ENCODE measurements around the gene SRRM5. TPM values are rescaled to one million over a fixed set of nuclear protein-coding genes. Genes with fewer than 3 reads are reported as not detected.

SRRM5 gene
- total and polyA plus RNA-seq, 2 experiments from 2014 or later: 0.24 to 0.27 TPM

DNA sequence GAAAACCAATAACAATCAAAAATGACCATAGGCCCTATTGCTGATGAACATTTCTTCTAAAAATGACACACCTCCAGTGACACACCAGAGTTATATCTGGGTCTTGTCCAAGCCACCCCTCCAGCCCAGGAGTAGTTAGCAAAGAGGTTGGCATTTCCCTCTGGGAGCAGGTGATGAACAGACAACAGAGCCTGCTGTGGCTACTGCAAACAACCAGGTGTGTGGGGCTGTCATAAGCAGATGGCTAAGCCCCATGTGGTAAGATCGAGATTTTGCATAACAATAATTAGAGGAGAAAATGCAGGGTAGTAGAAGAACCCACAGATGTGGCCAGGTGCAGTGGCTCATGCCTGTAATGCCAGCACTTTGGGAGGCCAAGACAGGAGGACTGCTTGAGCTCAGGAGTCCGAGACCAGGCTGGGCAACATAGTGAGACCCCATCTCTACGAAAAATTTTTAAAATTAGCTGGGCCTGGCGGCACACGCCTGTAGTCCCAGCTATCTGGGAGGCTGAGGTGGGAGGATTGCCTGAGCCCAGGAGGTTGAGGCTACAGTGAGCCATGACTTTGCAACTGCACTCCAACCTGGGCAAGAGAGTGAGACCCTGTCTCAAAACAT is 41.6 kb upstream of the SRRM5 start:
- H3K4me1 ChIP-seq (ENCODE audit: insufficient read depth): peaks cover 8% of the 10 kb centered on the region
- no peak overlapping the region for H3K27ac ChIP-seq
- H4K20me1 ChIP-seq (ENCODE audit: insufficient read depth, poor library complexity, severe bottlenecking): no peaks in the 10 kb centered on the region
- H3K36me3 ChIP-seq (replicated peaks; ENCODE audit: insufficient read depth, low read depth): no peaks in the 10 kb centered on the region
- H3K27me3 ChIP-seq: no peaks in the 10 kb centered on the region
- no peaks in the 10 kb centered on the region for H3K9me2 ChIP-seq (replicated peaks; ENCODE audit: insufficient read depth)
- DNase-seq (ENCODE audit: low spot score): no peak
- TF ChIP-seq, protein P1, sequence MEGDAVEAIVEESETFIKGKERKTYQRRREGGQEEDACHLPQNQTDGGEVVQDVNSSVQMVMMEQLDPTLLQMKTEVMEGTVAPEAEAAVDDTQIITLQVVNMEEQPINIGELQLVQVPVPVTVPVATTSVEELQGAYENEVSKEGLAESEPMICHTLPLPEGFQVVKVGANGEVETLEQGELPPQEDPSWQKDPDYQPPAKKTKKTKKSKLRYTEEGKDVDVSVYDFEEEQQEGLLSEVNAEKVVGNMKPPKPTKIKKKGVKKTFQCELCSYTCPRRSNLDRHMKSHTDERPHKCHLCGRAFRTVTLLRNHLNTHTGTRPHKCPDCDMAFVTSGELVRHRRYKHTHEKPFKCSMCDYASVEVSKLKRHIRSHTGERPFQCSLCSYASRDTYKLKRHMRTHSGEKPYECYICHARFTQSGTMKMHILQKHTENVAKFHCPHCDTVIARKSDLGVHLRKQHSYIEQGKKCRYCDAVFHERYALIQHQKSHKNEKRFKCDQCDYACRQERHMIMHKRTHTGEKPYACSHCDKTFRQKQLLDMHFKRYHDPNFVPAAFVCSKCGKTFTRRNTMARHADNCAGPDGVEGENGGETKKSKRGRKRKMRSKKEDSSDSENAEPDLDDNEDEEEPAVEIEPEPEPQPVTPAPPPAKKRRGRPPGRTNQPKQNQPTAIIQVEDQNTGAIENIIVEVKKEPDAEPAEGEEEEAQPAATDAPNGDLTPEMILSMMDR (IDR thresholded peaks at IDR 0.05; ENCODE audit: poor library complexity): no peak
- TF ChIP-seq EZH2phosphoT487 (IDR thresholded peaks at IDR 0.05; ENCODE audit: low read depth, severe bottlenecking, unreplicated experiment) (no peak), EZH2 (IDR thresholded peaks at IDR 0.05; ENCODE audit: borderline replicate concordance) (no peak)
- no peak overlapping the region for H3K4me3 ChIP-seq
- 89% methylated on average over 5 of the region's 5 CpGs for WGBS (ENCODE audit: low lambda C conversion rate, missing lambda C conversion rate)
- H3K4me2 ChIP-seq: no peak overlapping the region
- peaks cover 60% of the 10 kb centered on the region for H3K79me2 ChIP-seq
- no peaks in the 10 kb centered on the region for H3K9me3 ChIP-seq (ENCODE audit: low read depth)
- no peak overlapping the region for H2AFZ ChIP-seq

DNA sequence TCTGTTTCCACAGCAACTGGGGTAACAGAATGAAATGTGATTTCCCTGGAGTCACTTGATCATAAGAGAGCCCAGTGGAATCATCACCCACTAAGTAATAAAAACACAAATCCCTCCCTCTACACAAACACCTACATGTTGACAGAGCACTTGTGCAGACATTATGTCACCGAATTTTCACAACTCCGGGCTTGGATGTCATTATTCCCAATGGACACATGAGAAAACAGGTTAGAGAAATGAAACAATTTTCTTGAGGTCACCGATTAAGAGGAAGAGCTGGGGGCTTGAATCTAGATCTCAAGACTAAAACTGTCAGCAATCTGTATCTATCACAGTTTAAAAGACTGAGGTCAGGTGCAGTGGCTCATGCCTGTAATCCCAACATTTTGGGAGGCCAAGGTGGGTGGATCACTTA is 39.7 kb upstream of the SRRM5 start:
- WGBS (ENCODE audit: low lambda C conversion rate, missing lambda C conversion rate): 69% methylated on average over 3 of the region's 3 CpGs
- TF ChIP-seq EZH2 (IDR thresholded peaks at IDR 0.05; ENCODE audit: borderline replicate concordance): no peak
- TF ChIP-seq, protein P1 (IDR thresholded peaks at IDR 0.05; ENCODE audit: poor library complexity): no peak
- no peak for TF ChIP-seq EZH2phosphoT487 (IDR thresholded peaks at IDR 0.05; ENCODE audit: low read depth, severe bottlenecking, unreplicated experiment)
- DNase-seq (ENCODE audit: low spot score): peak; percentile 58

DNA sequence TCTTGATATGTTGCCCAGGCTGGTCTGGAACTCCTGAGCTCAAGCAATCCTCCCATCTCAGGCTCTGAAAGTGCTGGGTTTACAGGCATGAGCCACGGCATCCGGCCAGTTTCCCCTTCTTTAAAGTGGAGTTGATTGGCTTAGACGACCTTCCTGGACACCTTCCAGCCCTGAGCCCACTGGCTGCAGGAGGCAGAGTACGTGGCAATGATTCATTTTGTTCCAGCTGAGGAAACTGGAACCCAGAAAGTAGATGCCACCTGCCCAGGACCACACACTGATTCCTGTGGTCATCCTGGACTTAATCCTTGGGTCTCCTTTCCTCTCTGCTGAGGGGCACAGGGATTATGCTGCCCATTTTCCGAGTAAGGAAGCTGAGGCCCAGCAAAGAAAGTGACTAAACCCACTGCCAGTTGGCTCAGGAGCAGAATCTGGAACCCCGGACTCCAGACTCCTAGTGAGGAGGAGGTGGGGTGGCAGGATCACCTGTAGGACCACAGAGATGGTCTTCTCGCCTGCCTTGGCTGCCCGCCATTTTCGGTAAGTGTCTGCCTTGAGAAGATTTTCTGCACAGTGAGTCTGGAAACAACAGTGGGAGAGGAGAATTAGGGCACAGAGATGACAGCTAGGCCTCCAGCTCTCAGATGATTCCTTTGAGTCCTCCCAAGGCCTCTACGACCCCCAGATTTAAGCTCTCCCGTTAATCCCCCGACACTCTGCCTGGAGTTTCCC is 37.3 kb upstream of the SRRM5 start:
- Histone ChIP-seq H4K20me1 (ENCODE audit: insufficient read depth, poor library complexity, severe bottlenecking) (no peaks in the 10 kb centered on the region), H3K79me2 (peaks cover 36% of the 10 kb centered on the region), H3K36me3 (replicated peaks; ENCODE audit: insufficient read depth, low read depth) (no peaks in the 10 kb centered on the region), H3K9me3 (ENCODE audit: low read depth) (no peaks in the 10 kb centered on the region), H3K9me2 (replicated peaks; ENCODE audit: insufficient read depth) (no peaks in the 10 kb centered on the region), H3K27me3 (no peaks in the 10 kb centered on the region), H3K27ac (peak overlapping the region; percentile 83), H3K4me1 (ENCODE audit: insufficient read depth) (peaks cover 8% of the 10 kb centered on the region), H3K4me3 (peak overlapping the region; percentile 50), H2AFZ (peak overlapping the region; percentile 84), H3K4me2 (peak overlapping the region; percentile 75)
- 53% methylated on average over 12 of the region's 12 CpGs for WGBS (ENCODE audit: low lambda C conversion rate, missing lambda C conversion rate)
- TF ChIP-seq EZH2phosphoT487 (IDR thresholded peaks at IDR 0.05; ENCODE audit: low read depth, severe bottlenecking, unreplicated experiment): no peak
- TF ChIP-seq, protein P1 (IDR thresholded peaks at IDR 0.05; ENCODE audit: poor library complexity): no peak
- TF ChIP-seq EZH2 (IDR thresholded peaks at IDR 0.05; ENCODE audit: borderline replicate concordance): no peak
- DNase-seq (ENCODE audit: low spot score): no peak

More for the DNA sequence above, 39.7 kb upstream of the SRRM5 start:
- Histone ChIP-seq H3K36me3 (replicated peaks; ENCODE audit: insufficient read depth, low read depth) (no peaks in the 10 kb centered on the region), H3K79me2 (peaks cover 49% of the 10 kb centered on the region), H3K9me3 (ENCODE audit: low read depth) (no peaks in the 10 kb centered on the region), H3K4me3 (no peak overlapping the region), H2AFZ (no peak overlapping the region), H3K4me2 (peak overlapping the region; percentile 1), H3K9me2 (replicated peaks; ENCODE audit: insufficient read depth) (no peaks in the 10 kb centered on the region), H3K4me1 (ENCODE audit: insufficient read depth) (peaks cover 8% of the 10 kb centered on the region), H3K27ac (peak overlapping the region; percentile 75), H3K27me3 (no peaks in the 10 kb centered on the region), H4K20me1 (ENCODE audit: insufficient read depth, poor library complexity, severe bottlenecking) (no peaks in the 10 kb centered on the region)

All from hepatocyte (in vitro differentiated cells).